OCI-LY1 (cell line): Measurements from ENCODE around the gene IGF2BP2.

Source experiments
- H2AFZ ChIP-seq: fragments of 200-600 bp; sonication (generic), shearing (Covaris generic); 2 replicates; pipeline ENCODE4 v1.6.0; 2014; ENCODE audit warnings: antibody characterized with exemption, mild to moderate bottlenecking, low read length
- H3F3A ChIP-seq: fragments of 200-600 bp; sonication (generic), shearing (Covaris generic); 2 replicates; pipeline ENCODE4 v1.6.0; 2014; ENCODE audit warnings: mild to moderate bottlenecking, antibody characterized with exemption, low read length, moderate library complexity; ENCODE audit not compliant: insufficient read depth
- H3K27ac ChIP-seq: fragments of 200-600 bp; sonication (generic); 2 replicates; pipeline ENCODE4 v1.5.1; 2014; ENCODE audit warnings: low read length, mixed run types, mild to moderate bottlenecking, low read depth; ENCODE audit not compliant: poor library complexity, severe bottlenecking
- H3K27me3 ChIP-seq: fragments of 200-600 bp; sonication (generic); 2 replicates; pipeline ENCODE4 v1.6.0; 2014; ENCODE audit warnings: antibody characterized with exemption, mild to moderate bottlenecking, low read length, moderate library complexity; ENCODE audit not compliant: insufficient read depth
- H3K36me3 ChIP-seq: fragments of 200-600 bp; sonication (generic); 2 replicates; pipeline ENCODE4 v1.6.1; 2014; ENCODE audit warnings: mild to moderate bottlenecking, antibody characterized with exemption, low read length, moderate library complexity, mixed read lengths; ENCODE audit not compliant: insufficient read depth
- H3K4me1 ChIP-seq: fragments of 200-600 bp; sonication (generic); 2 replicates; pipeline ENCODE4 v1.5.1; 2014; ENCODE audit warnings: mild to moderate bottlenecking, low read length, moderate library complexity; ENCODE audit not compliant: insufficient read depth, severe bottlenecking
- H3K4me2 ChIP-seq: fragments of 200-600 bp; sonication (generic), shearing (Covaris generic); 2 replicates; pipeline ENCODE4 v1.6.1; 2014; ENCODE audit warnings: low read length
- H3K4me3 ChIP-seq: fragments of 200-600 bp; sonication (generic); 2 replicates; pipeline ENCODE4 v1.5.1; 2014; ENCODE audit warnings: low read length, low read depth, mild to moderate bottlenecking, mixed read lengths; ENCODE audit not compliant: poor library complexity, severe bottlenecking
- H3K79me2 ChIP-seq: fragments of 200-600 bp; shearing (Covaris generic); 2 replicates; pipeline ENCODE4 v1.6.1; 2016; ENCODE audit warnings: mixed run types, low read length, mixed read lengths; ENCODE audit not compliant: insufficient read depth
- H3K9ac ChIP-seq: fragments of 200-600 bp; sonication (generic), shearing (Covaris generic); 2 replicates; pipeline ENCODE4 v1.6.1; 2014; ENCODE audit warnings: mild to moderate bottlenecking, low read length, mixed read lengths
- H3K9me2 ChIP-seq: fragments of 200-600 bp; sonication (generic), shearing (Covaris generic); 2 replicates; pipeline ENCODE4 v1.6.1; 2014; ENCODE audit warnings: low read depth, mild to moderate bottlenecking, low read length, mixed read lengths
- H3K9me3 ChIP-seq: fragments of 200-600 bp; shearing (Covaris generic); 2 replicates; pipeline ENCODE4 v1.6.1; 2014; ENCODE audit warnings: low read length, mixed read lengths
- H4K20me1 ChIP-seq: fragments of 200-600 bp; sonication (generic), shearing (Covaris generic); 2 replicates; pipeline ENCODE4 v1.6.0; 2016; ENCODE audit warnings: mild to moderate bottlenecking, low read length; ENCODE audit not compliant: insufficient read depth
- CTCF ChIP-seq: fragments of 200-600 bp; sonication (generic), shearing (Covaris generic); IDR thresholded peaks from 2 replicates; pipeline ENCODE4 v1.5.1; 2017; ENCODE audit warnings: mild to moderate bottlenecking, antibody characterized with exemption, low read length, moderate library complexity, mixed read lengths
- EZH2 ChIP-seq: fragments of 200-600 bp; sonication (generic), shearing (Covaris generic); IDR thresholded peaks from 2 replicates; pipeline ENCODE4 v1.8.0; 2017; ENCODE audit warnings: borderline replicate concordance, mixed run types, mild to moderate bottlenecking, antibody characterized with exemption, low read length, moderate library complexity, mixed read lengths

The IGF2BP2 gene

GRCh38 chr3:185781759-185782158 lies 43.1 kb downstream of the IGF2BP2 start:
- Histone ChIP-seq H3K4me3 (no peak overlapping the region), H3K36me3 (no peaks in the 10 kb centered on the region), H3K27me3 (0 out of 2 replicates have a peak, but pooled peaks cover 4% of the 10 kb centered on the region), H3K9me2 (no peaks in the 10 kb centered on the region), H4K20me1 (no peaks in the 10 kb centered on the region), H3K27ac (no peak overlapping the region), H2AFZ (no peak overlapping the region), H3K4me2 (no peak overlapping the region), H3K4me1 (no peaks in the 10 kb centered on the region), H3K9ac (no peak overlapping the region), H3K9me3 (no peaks in the 10 kb centered on the region), H3F3A (no peaks in the 10 kb centered on the region), H3K79me2 (no peaks in the 10 kb centered on the region)
- TF ChIP-seq EZH2 = no peak
- no peak for TF ChIP-seq CTCF

GRCh38 chr3:185779461-185779860 lies 45.4 kb downstream of the IGF2BP2 start:
- Histone ChIP-seq H3K27ac (no peak overlapping the region), H3K27me3 (0 out of 2 replicates have a peak, but pooled peaks cover 4% of the 10 kb centered on the region), H3K36me3 (no peaks in the 10 kb centered on the region), H3K9ac (no peak overlapping the region), H3K4me2 (no peak overlapping the region), H3K9me3 (no peaks in the 10 kb centered on the region), H3K4me3 (no peak overlapping the region), H3K79me2 (no peaks in the 10 kb centered on the region), H3K9me2 (no peaks in the 10 kb centered on the region), H2AFZ (no peak overlapping the region), H4K20me1 (no peaks in the 10 kb centered on the region), H3F3A (no peaks in the 10 kb centered on the region), H3K4me1 (no peaks in the 10 kb centered on the region)
- TF ChIP-seq EZH2 (no peak), CTCF (no peak)

GRCh38 chr3:185778821-185779220 lies 46.0 kb downstream of the IGF2BP2 start:
- Histone ChIP-seq H3K9me2 (no peaks in the 10 kb centered on the region), H3F3A (no peaks in the 10 kb centered on the region), H3K79me2 (no peaks in the 10 kb centered on the region), H2AFZ (no peak overlapping the region), H3K4me1 (no peaks in the 10 kb centered on the region), H3K4me3 (no peak overlapping the region), H4K20me1 (no peaks in the 10 kb centered on the region), H3K27ac (no peak overlapping the region), H3K9me3 (no peaks in the 10 kb centered on the region), H3K9ac (no peak overlapping the region), H3K36me3 (no peaks in the 10 kb centered on the region), H3K27me3 (0 out of 2 replicates have a peak, but pooled peaks cover 4% of the 10 kb centered on the region), H3K4me2 (no peak overlapping the region)
- TF ChIP-seq EZH2 (no peak), CTCF (no peak)
